Endometrial microvascular endothelial cells (primary cell): Measurements from ENCODE around the gene SULT1A3. TPM values are rescaled to one million over a fixed set of nuclear protein-coding genes. Genes with fewer than 3 reads are reported as not detected.

Source experiments
- total RNA-seq: library from RNA; depleted of rRNA; stranded (reverse); fragments of >200 nt; gene quantifications from one replicate; pipeline ENCODE4 v1.2.3, GENCODE V29; 2015; ENCODE audit errors: inconsistent ontology term

The SULT1A3 gene
- total RNA-seq, 1 donor from 2014 or later: 25.2 TPM

Other genes starting within 250 kb of the SULT1A3 start
- gene TMEM219, start 237.2 kb upstream of the SULT1A3 start, total RNA-seq: 150 TPM
- 87.5 TPM for gene TAOK2, start 225.4 kb upstream of the SULT1A3 start, total RNA-seq
- gene HIRIP3, start 203.6 kb upstream of the SULT1A3 start, total RNA-seq: 9.7 TPM
- 104 TPM for gene INO80E, start 203.0 kb upstream of the SULT1A3 start, total RNA-seq
- gene DOC2A, start 188.2 kb upstream of the SULT1A3 start, total RNA-seq: not detected
- not detected for gene C16orf92, start 176.1 kb upstream of the SULT1A3 start, total RNA-seq
- gene TLCD3B, start 168.0 kb upstream of the SULT1A3 start, total RNA-seq: 0.84 TPM
- 1,335 TPM for gene ALDOA, start 133.5 kb upstream of the SULT1A3 start, total RNA-seq
- 135 TPM for gene PPP4C, start 123.3 kb upstream of the SULT1A3 start, total RNA-seq
- gene TBX6, start 107.3 kb upstream of the SULT1A3 start, total RNA-seq: not detected
- 10.9 TPM for gene YPEL3, start 103.0 kb upstream of the SULT1A3 start, total RNA-seq
- gene GDPD3, start 85.7 kb upstream of the SULT1A3 start, total RNA-seq: 1.3 TPM
- gene MAPK3, start 76.0 kb upstream of the SULT1A3 start, total RNA-seq: 78.1 TPM
- 2.5 TPM for gene CORO1A, start 15.7 kb upstream of the SULT1A3 start, total RNA-seq
- gene BOLA2B, start 5.6 kb upstream of the SULT1A3 start, total RNA-seq: 1,039 TPM
- gene SLX1A, start 5.4 kb upstream of the SULT1A3 start, total RNA-seq: 57.4 TPM
- not detected for gene NPIPB13, start 49.2 kb downstream of the SULT1A3 start, total RNA-seq
- 72.5 TPM for gene CD2BP2, start 156.1 kb downstream of the SULT1A3 start, total RNA-seq
- gene TBC1D10B, start 171.2 kb downstream of the SULT1A3 start, total RNA-seq: 69.5 TPM
- gene MYL11, start 175.5 kb downstream of the SULT1A3 start, total RNA-seq: not detected
- gene SEPTIN1, start 183.3 kb downstream of the SULT1A3 start, total RNA-seq: not detected
- 5.8 TPM for gene ZNF48, start 196.2 kb downstream of the SULT1A3 start, total RNA-seq
- gene ZNF771, start 208.4 kb downstream of the SULT1A3 start, total RNA-seq: 4.3 TPM
- gene DCTPP1, start 230.8 kb downstream of the SULT1A3 start, total RNA-seq: 66.6 TPM
- 29.2 TPM for gene SEPHS2, start 246.6 kb downstream of the SULT1A3 start, total RNA-seq